ENCODE results near the gene ZNF423.
"Not testable (repeated sequence)": the region's sequence is repeated elsewhere in the genome, so short reads cannot be mapped to it uniquely, and the experiment has no call there.

Gene ZNF423

DNA sequence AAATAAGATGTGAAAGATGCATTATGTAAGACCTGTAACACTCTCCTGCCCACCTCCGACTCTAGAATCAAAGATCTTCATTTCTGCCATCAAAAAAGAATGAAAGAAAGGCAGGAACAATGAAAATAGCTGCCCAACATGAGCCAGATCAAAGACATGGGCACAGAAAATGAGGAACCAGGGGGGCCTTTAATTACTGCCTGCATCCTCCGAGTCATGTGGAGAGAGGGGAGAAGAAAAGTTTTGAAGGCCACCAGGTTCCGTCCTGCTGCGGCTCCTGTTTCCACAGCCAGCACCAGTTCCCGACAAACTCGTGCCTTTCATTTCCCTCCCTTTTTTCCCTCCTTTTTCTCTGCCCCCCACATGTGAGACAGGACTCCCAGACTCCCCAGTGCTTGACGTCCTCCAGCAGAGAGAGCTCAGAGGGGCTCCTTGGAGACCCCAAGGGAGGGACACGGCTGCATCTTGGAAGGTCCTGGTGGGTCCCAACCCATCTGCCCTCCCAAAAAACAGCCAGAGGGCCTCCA lies 168.4 kb downstream of the ZNF423 start:
- Histone ChIP-seq H3K27me3 (replicated peaks; ENCODE audit: control insufficient read depth, insufficient read depth, low read length) (peaks cover 10% of the 10 kb centered on the region), H3K9me3 (ENCODE audit: control insufficient read depth, low read length) (no peaks in the 10 kb centered on the region), H3K4me3 (ENCODE audit: low read length) (no peak overlapping the region), H3K9ac (ENCODE audit: low read length) (no peak overlapping the region), H3K36me3 (ENCODE audit: control insufficient read depth, insufficient read depth, low read length, severe bottlenecking) (no peaks in the 10 kb centered on the region), H3K4me1 (ENCODE audit: control insufficient read depth, insufficient read depth, low read length) (no peaks in the 10 kb centered on the region)
- no peak for DNase-seq (ENCODE audit: low read depth)

DNA sequence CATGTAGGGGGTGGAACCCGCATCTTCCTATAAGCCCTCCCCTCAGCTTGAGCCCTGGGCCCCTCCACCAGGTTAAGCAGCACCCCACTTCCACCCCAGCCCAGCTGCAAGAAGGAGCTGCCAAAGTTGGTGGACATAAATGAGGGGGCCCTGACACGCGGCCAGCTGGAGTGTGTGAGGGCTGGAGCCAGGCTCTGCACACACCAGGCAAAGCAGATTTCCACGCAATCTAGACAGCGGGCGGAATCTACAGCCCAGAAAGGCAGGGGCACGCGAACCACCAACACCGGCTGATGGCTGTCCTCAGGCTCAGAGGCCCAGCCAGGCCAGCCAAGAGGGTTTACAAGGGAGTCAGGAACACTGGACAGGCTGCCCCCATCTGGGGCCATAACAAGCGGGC lies 171.2 kb downstream of the ZNF423 start:
- H3K9me3 ChIP-seq (ENCODE audit: control insufficient read depth, low read length) = no peaks in the 10 kb centered on the region
- H3K4me3 ChIP-seq (ENCODE audit: low read length) = no peak overlapping the region
- DNase-seq (ENCODE audit: low read depth) = no peak
- H3K27me3 ChIP-seq (replicated peaks; ENCODE audit: control insufficient read depth, insufficient read depth, low read length) = peaks cover 7% of the 10 kb centered on the region
- no peaks in the 10 kb centered on the region for H3K4me1 ChIP-seq (ENCODE audit: control insufficient read depth, insufficient read depth, low read length)
- H3K36me3 ChIP-seq (ENCODE audit: control insufficient read depth, insufficient read depth, low read length, severe bottlenecking) = no peaks in the 10 kb centered on the region
- H3K9ac ChIP-seq (ENCODE audit: low read length) = no peak overlapping the region

DNA sequence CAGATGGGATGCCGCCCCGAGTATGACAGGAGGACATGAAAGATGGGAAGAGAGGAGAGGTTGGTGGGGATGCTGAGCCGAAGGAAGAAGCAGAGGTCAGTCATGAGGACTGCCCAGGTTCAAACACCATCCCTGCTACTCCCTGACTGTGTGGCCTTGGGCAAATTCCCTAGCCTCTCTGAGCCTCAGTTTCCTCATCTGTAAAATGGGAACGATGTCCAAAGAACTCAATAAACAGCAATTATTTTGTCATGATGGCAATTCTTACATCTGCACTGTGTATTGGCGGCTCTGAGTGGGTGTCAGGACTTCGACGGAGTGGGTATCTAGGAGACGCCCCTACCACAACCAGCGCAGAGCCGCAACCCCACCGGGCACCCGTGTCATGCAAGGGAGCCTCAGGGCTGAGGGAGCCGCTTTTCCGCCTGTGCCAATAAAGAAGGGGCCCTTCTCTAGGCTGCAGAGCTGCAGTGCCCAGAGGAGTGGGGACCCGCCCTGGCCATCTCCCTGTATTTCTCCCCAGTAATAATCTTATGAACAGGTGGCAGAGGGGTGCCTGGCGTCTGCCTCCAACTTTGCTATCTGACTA lies 173.2 kb downstream of the ZNF423 start:
- DNase-seq (ENCODE audit: low read depth) = no peak
- Histone ChIP-seq H3K27me3 (replicated peaks; ENCODE audit: control insufficient read depth, insufficient read depth, low read length) (peaks cover 4% of the 10 kb centered on the region), H3K9ac (ENCODE audit: low read length) (no peak overlapping the region), H3K36me3 (ENCODE audit: control insufficient read depth, insufficient read depth, low read length, severe bottlenecking) (no peaks in the 10 kb centered on the region), H3K4me1 (ENCODE audit: control insufficient read depth, insufficient read depth, low read length) (no peaks in the 10 kb centered on the region), H3K9me3 (ENCODE audit: control insufficient read depth, low read length) (no peaks in the 10 kb centered on the region), H3K4me3 (ENCODE audit: low read length) (no peak overlapping the region)

GRCh38 chr16:49681217-49681883 lies 174.6 kb downstream of the ZNF423 start:
- no peak for DNase-seq (ENCODE audit: low read depth)
- H3K4me1 ChIP-seq (ENCODE audit: control insufficient read depth, insufficient read depth, low read length) = no peaks in the 10 kb centered on the region
- no peaks in the 10 kb centered on the region for H3K9me3 ChIP-seq (ENCODE audit: control insufficient read depth, low read length)
- H3K4me3 ChIP-seq (ENCODE audit: low read length) = no peak overlapping the region
- no peaks in the 10 kb centered on the region for H3K36me3 ChIP-seq (ENCODE audit: control insufficient read depth, insufficient read depth, low read length, severe bottlenecking)
- H3K9ac ChIP-seq (ENCODE audit: low read length) = no peak overlapping the region
- H3K27me3 ChIP-seq (replicated peaks; ENCODE audit: control insufficient read depth, insufficient read depth, low read length) = peaks cover 4% of the 10 kb centered on the region

- Histone ChIP-seq H3K9me3 (ENCODE audit: control insufficient read depth, low read length) (no peaks in the 10 kb centered on the region), H3K4me1 (ENCODE audit: control insufficient read depth, insufficient read depth, low read length) (no peaks in the 10 kb centered on the region), H3K27me3 (replicated peaks; ENCODE audit: control insufficient read depth, insufficient read depth, low read length) (no peaks in the 10 kb centered on the region), H3K9ac (ENCODE audit: low read length) (no peak overlapping the region), H3K36me3 (ENCODE audit: control insufficient read depth, insufficient read depth, low read length, severe bottlenecking) (no peaks in the 10 kb centered on the region), H3K4me3 (ENCODE audit: low read length) (no peak overlapping the region)
- no peak for DNase-seq (ENCODE audit: low read depth)
Observed at GRCh38 chr16:49679095-49679494, 176.8 kb downstream of the ZNF423 start.

DNA sequence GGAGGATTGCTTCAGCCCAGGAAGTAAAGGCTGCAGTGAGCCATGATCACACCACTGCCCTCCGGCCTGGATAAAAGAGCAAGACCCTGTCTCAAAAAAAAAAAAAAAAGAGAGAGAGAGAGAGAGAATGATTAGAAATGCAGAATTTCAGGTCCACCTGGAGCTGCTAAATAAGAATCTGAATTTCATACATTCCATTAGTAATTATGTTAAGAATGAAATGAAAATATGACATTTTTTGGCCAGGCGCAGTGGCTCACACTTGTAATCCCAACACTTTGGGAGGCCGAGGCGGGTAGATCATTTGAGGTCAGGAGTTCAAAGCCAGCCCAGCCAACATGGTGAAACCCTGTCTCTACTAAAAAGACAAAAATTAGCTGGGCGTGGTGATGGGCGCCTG lies 178.3 kb downstream of the ZNF423 start:
- not testable (repeated sequence) for H3K4me1 ChIP-seq (ENCODE audit: control insufficient read depth, insufficient read depth, low read length); H3K9me3 ChIP-seq (ENCODE audit: control insufficient read depth, low read length); H3K9ac ChIP-seq (ENCODE audit: low read length); H3K4me3 ChIP-seq (ENCODE audit: low read length); H3K27me3 ChIP-seq (replicated peaks; ENCODE audit: control insufficient read depth, insufficient read depth, low read length); DNase-seq (ENCODE audit: low read depth); H3K36me3 ChIP-seq (ENCODE audit: control insufficient read depth, insufficient read depth, low read length, severe bottlenecking)

DNA sequence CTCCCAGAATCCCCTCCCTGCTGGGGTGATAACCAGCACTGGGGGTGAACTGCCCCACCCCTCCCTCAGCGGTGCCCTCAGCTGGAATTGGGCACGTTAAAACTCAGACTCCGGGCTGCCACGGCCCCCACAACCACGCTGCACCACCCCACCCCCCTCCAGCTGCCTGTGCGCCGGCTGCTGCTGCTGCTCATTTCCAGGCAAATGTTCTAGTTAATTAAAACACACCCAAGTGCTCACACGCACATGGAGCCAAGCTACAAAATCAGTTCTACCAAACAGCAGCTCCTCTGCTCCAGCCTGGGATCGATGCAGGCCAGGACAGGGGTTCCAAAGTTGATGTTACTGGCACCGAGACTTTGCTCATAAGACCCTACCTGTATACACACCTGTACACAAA lies 180.5 kb downstream of the ZNF423 start:
- Histone ChIP-seq H3K4me3 (ENCODE audit: low read length) (no peak overlapping the region), H3K9me3 (ENCODE audit: control insufficient read depth, low read length) (no peaks in the 10 kb centered on the region), H3K4me1 (ENCODE audit: control insufficient read depth, insufficient read depth, low read length) (no peaks in the 10 kb centered on the region), H3K9ac (ENCODE audit: low read length) (no peak overlapping the region), H3K27me3 (replicated peaks; ENCODE audit: control insufficient read depth, insufficient read depth, low read length) (no peaks in the 10 kb centered on the region), H3K36me3 (ENCODE audit: control insufficient read depth, insufficient read depth, low read length, severe bottlenecking) (no peaks in the 10 kb centered on the region)
- DNase-seq (ENCODE audit: low read depth) = peak; percentile 42

- DNase-seq (ENCODE audit: low read depth) = no peak
- Histone ChIP-seq H3K27me3 (replicated peaks; ENCODE audit: control insufficient read depth, insufficient read depth, low read length) (no peaks in the 10 kb centered on the region), H3K36me3 (ENCODE audit: control insufficient read depth, insufficient read depth, low read length, severe bottlenecking) (no peaks in the 10 kb centered on the region), H3K4me1 (ENCODE audit: control insufficient read depth, insufficient read depth, low read length) (no peaks in the 10 kb centered on the region), H3K9ac (ENCODE audit: low read length) (no peak overlapping the region), H3K9me3 (ENCODE audit: control insufficient read depth, low read length) (no peaks in the 10 kb centered on the region), H3K4me3 (ENCODE audit: low read length) (no peak overlapping the region)
Observed at GRCh38 chr16:49674990-49675389, 180.9 kb downstream of the ZNF423 start.

- Histone ChIP-seq H3K27me3 (replicated peaks; ENCODE audit: control insufficient read depth, insufficient read depth, low read length) (peaks cover 5% of the 10 kb centered on the region), H3K4me1 (ENCODE audit: control insufficient read depth, insufficient read depth, low read length) (no peaks in the 10 kb centered on the region), H3K9ac (ENCODE audit: low read length) (no peak overlapping the region), H3K4me3 (ENCODE audit: low read length) (no peak overlapping the region), H3K9me3 (ENCODE audit: control insufficient read depth, low read length) (no peaks in the 10 kb centered on the region), H3K36me3 (ENCODE audit: control insufficient read depth, insufficient read depth, low read length, severe bottlenecking) (no peaks in the 10 kb centered on the region)
- DNase-seq (ENCODE audit: low read depth) = peak; percentile 42
Observed at GRCh38 chr16:49674351-49674851, 181.5 kb downstream of the ZNF423 start.

GRCh38 chr16:49673442-49673841 lies 182.5 kb downstream of the ZNF423 start:
- Histone ChIP-seq H3K4me1 (ENCODE audit: control insufficient read depth, insufficient read depth, low read length) (no peaks in the 10 kb centered on the region), H3K27me3 (replicated peaks; ENCODE audit: control insufficient read depth, insufficient read depth, low read length) (peaks cover 5% of the 10 kb centered on the region), H3K36me3 (ENCODE audit: control insufficient read depth, insufficient read depth, low read length, severe bottlenecking) (no peaks in the 10 kb centered on the region), H3K9me3 (ENCODE audit: control insufficient read depth, low read length) (no peaks in the 10 kb centered on the region), H3K4me3 (ENCODE audit: low read length) (no peak overlapping the region), H3K9ac (ENCODE audit: low read length) (no peak overlapping the region)
- DNase-seq (ENCODE audit: low read depth) = no peak

- Histone ChIP-seq H3K4me1 (ENCODE audit: control insufficient read depth, insufficient read depth, low read length) (no peaks in the 10 kb centered on the region), H3K27me3 (replicated peaks; ENCODE audit: control insufficient read depth, insufficient read depth, low read length) (peaks cover 5% of the 10 kb centered on the region), H3K4me3 (ENCODE audit: low read length) (no peak overlapping the region), H3K9me3 (ENCODE audit: control insufficient read depth, low read length) (no peaks in the 10 kb centered on the region), H3K9ac (ENCODE audit: low read length) (no peak overlapping the region), H3K36me3 (ENCODE audit: control insufficient read depth, insufficient read depth, low read length, severe bottlenecking) (no peaks in the 10 kb centered on the region)
- no peak for DNase-seq (ENCODE audit: low read depth)
Observed at GRCh38 chr16:49672753-49673152, 183.2 kb downstream of the ZNF423 start.
